SK-N-SH (cell line): ENCODE results near the gene CTBS. TPM values are rescaled to one million over a fixed set of nuclear protein-coding genes. Genes with fewer than 3 reads are reported as not detected.
A peak's percentile ranks its signal among the peaks of the same experiment; 100 is the strongest.
"Not testable (repeated sequence)": the region's sequence is repeated elsewhere in the genome, so short reads cannot be mapped to it uniquely, and the experiment has no call there.

Experiments
- CTCF ChIA-PET: fragments of 300-600, 350-600 bp; formaldehyde crosslinking; extraction: SDS; loops from one replicate; lab custom pipeline; 2021; lab: Yijun Ruan, JAX
- POLR2A ChIA-PET: fragments of 350-600 bp; sonication (Branson Sonifier 250); formaldehyde crosslinking; extraction: SDS; loops from one replicate; lab custom pipeline; 2020; ENCODE audit warnings: antibody characterized with exemption, inconsistent platforms; lab: Yijun Ruan, JAX
- DNase-seq: peaks from one replicate; pipeline ENCODE4 v3.0.0; 2012
- H2AFZ ChIP-seq: fragments of 200-600 bp; sonication (generic); 2 replicates; pipeline ENCODE4 v1.8.1; 2016; ENCODE audit warnings: antibody characterized with exemption, mild to moderate bottlenecking, low read depth
- H3F3A ChIP-seq: fragments of 200-600 bp; sonication (generic); replicated peaks from 2 replicates; pipeline ENCODE3; 2016; ENCODE audit warnings: antibody characterized with exemption, mild to moderate bottlenecking; ENCODE audit not compliant: insufficient read depth
- H3K27ac ChIP-seq, 2 experiments: fragments of 200-500 bp in 1 of 2; fragments of 200-600 bp in 1 of 2; sonication (Bioruptor generic) in 1 of 2; sonication (generic), shearing (Covaris generic) in 1 of 2; 2 replicates each; pipeline versions ENCODE4 v1.5.1 to v1.6.1; 2014 to 2016; ENCODE audit warnings: low read depth in 2 of 2, inconsistent platforms in 1 of 2, low read length in 1 of 2, mild to moderate bottlenecking in 1 of 2, mixed read lengths in 1 of 2
- H3K27me3 ChIP-seq: fragments of 200-600 bp; sonication (generic), shearing (Covaris generic); 2 replicates; pipeline ENCODE4 v1.6.1; 2016; ENCODE audit warnings: mixed run types; ENCODE audit not compliant: insufficient read depth
- H3K36me3 ChIP-seq, 2 experiments: fragments of 200-500 bp in 1 of 2; fragments of 200-600 bp in 1 of 2; sonication (Bioruptor generic) in 1 of 2; sonication (generic) in 1 of 2; replicated peaks in 1 of 2; 2 replicates each; pipeline versions ENCODE3 to v1.5.1; 2014 to 2016; ENCODE audit warnings: low read length in 1 of 2, mild to moderate bottlenecking in 1 of 2; ENCODE audit not compliant: insufficient read depth in 2 of 2, control insufficient read depth in 1 of 2
- H3K4me1 ChIP-seq, 2 experiments: fragments of 200-500 bp in 1 of 2; fragments of 200-600 bp in 1 of 2; sonication (Bioruptor generic) in 1 of 2; sonication (generic), shearing (Covaris generic) in 1 of 2; 2 replicates each; pipeline versions ENCODE4 v1.5.1 to v1.6.1; 2014 to 2016; ENCODE audit warnings: low read depth in 1 of 2, low read length in 1 of 2, mixed run types in 1 of 2; ENCODE audit not compliant: insufficient read depth in 2 of 2, control insufficient read depth in 1 of 2
- H3K4me2 ChIP-seq: fragments of 200-600 bp; sonication (generic), shearing (Covaris generic); 2 replicates; pipeline ENCODE4 v1.6.1; 2017; ENCODE audit warnings: mixed run types
- H3K4me3 ChIP-seq, 2 experiments: fragments of 200-500 bp in 1 of 2; fragments of 200-600 bp in 1 of 2; sonication (Bioruptor generic) in 1 of 2; sonication (generic), shearing (Covaris generic) in 1 of 2; 2 replicates each; pipeline versions ENCODE4 v1.5.1 to v1.8.1; 2014 to 2016; ENCODE audit warnings: low read depth in 2 of 2, inconsistent platforms in 1 of 2, low read length in 1 of 2, mild to moderate bottlenecking in 1 of 2, mixed read lengths in 1 of 2, moderate library complexity in 1 of 2
- H3K79me2 ChIP-seq: fragments of 200-600 bp; sonication (generic); 2 replicates; pipeline ENCODE4 v1.8.1; 2017; ENCODE audit warnings: mild to moderate bottlenecking; ENCODE audit not compliant: insufficient read depth
- H3K9ac ChIP-seq: fragments of 200-600 bp; sonication (generic); 2 replicates; pipeline ENCODE4 v1.6.1; 2017; ENCODE audit warnings: mixed run types
- H3K9me2 ChIP-seq: fragments of 200-600 bp; sonication (generic); 2 replicates; pipeline ENCODE4 v1.6.1; 2017; ENCODE audit warnings: mixed run types
- H3K9me3 ChIP-seq: fragments of 200-600 bp; sonication (generic); 2 replicates; pipeline ENCODE4 v1.6.1; 2017; ENCODE audit warnings: mixed run types, mild to moderate bottlenecking, moderate library complexity
- H4K20me1 ChIP-seq: fragments of 200-600 bp; sonication (generic); 2 replicates; pipeline ENCODE4 v1.6.1; 2017; ENCODE audit warnings: mild to moderate bottlenecking, mixed run types; ENCODE audit not compliant: insufficient read depth
- EZH2phosphoT487 ChIP-seq: fragments of 200-600 bp; sonication (generic); IDR thresholded peaks from 2 replicates; pipeline ENCODE4 v1.6.1; 2017; ENCODE audit warnings: low read depth, mixed run types, mild to moderate bottlenecking, antibody characterized with exemption, moderate library complexity, borderline replicate concordance
- FOSL2 ChIP-seq: IDR thresholded peaks from 2 replicates; pipeline ENCODE4 v1.4.0; 2012; ENCODE audit warnings: low read depth, mild to moderate bottlenecking, moderate library complexity, borderline replicate concordance
- GABPA ChIP-seq: IDR thresholded peaks from 2 replicates; pipeline ENCODE4 v1.4.0; 2012; ENCODE audit warnings: low read depth, mild to moderate bottlenecking
- MEF2A ChIP-seq: IDR thresholded peaks from 2 replicates; pipeline ENCODE4 v1.4.0; 2012; ENCODE audit warnings: low read depth, borderline replicate concordance
- RCOR1 ChIP-seq: fragments of 150-350 bp; IDR thresholded peaks from 2 replicates; pipeline ENCODE4 v1.6.1; 2017; ENCODE audit warnings: antibody characterized with exemption, low read length
- RFX5 ChIP-seq: IDR thresholded peaks from 2 replicates; pipeline ENCODE4 v1.6.1; 2012; ENCODE audit warnings: mild to moderate bottlenecking, improper control_type of control experiment, low read length
- TEAD4 ChIP-seq: IDR thresholded peaks from 2 replicates; pipeline ENCODE4 v1.4.0; 2012; ENCODE audit warnings: mild to moderate bottlenecking, borderline replicate concordance; ENCODE audit not compliant: insufficient read depth
- WGBS: methylation state at CpG from one replicate; pipeline ENCODE4 v1.1.6; 2017; ENCODE audit warnings: low lambda C conversion rate; 5-methylcytosine and 5-hydroxymethylcytosine counted together
- polyA plus RNA-seq, 3 experiments: library from polyadenylated mRNA; depleted of rRNA; stranded (reverse); fragments of >200 nt; gene quantifications; 2 replicates each; pipeline ENCODE4 v1.2.3, GENCODE V29; 2012
- TF ChIP-seq, protein P1 (sequence below): fragments of 150-350 bp; IDR thresholded peaks from 2 replicates; pipeline ENCODE4 v1.6.1; 2016; ENCODE audit warnings: mild to moderate bottlenecking, low read depth, low read length
- TF ChIP-seq, protein P2 (sequence below): IDR thresholded peaks from 2 replicates; pipeline ENCODE4 v1.4.0; 2012; ENCODE audit warnings: low read depth, borderline replicate concordance

Gene CTBS
- polyA plus RNA-seq, 1 of the 3 experiments (the other 2 are of a cell fraction): 16.6 TPM

DNA sequence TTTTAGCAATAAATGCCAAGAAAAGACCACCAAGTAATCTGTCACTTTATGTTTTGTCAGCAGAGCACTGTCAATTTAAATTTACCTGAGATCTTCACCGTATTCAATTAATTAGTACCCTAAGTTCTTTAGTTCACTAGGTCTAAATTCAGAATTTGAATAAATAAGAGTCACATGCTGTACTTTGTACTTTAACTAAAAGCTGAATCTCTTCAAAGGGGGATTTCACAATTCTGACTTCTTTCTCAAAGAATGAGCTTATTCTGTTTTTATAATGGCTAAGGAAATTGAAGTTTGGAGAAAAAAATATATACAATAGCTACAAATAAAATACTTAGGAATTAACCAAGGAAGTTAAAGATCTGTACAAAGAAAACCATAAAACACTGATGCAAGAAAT is 65.7 kb downstream of the CTBS start:
- no peak for TF ChIP-seq RCOR1
- no peak for TF ChIP-seq MEF2A
- TF ChIP-seq, protein P1, sequence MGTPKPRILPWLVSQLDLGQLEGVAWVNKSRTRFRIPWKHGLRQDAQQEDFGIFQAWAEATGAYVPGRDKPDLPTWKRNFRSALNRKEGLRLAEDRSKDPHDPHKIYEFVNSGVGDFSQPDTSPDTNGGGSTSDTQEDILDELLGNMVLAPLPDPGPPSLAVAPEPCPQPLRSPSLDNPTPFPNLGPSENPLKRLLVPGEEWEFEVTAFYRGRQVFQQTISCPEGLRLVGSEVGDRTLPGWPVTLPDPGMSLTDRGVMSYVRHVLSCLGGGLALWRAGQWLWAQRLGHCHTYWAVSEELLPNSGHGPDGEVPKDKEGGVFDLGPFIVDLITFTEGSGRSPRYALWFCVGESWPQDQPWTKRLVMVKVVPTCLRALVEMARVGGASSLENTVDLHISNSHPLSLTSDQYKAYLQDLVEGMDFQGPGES: no peak
- TF ChIP-seq TEAD4: no peak
- TF ChIP-seq, protein P2, sequence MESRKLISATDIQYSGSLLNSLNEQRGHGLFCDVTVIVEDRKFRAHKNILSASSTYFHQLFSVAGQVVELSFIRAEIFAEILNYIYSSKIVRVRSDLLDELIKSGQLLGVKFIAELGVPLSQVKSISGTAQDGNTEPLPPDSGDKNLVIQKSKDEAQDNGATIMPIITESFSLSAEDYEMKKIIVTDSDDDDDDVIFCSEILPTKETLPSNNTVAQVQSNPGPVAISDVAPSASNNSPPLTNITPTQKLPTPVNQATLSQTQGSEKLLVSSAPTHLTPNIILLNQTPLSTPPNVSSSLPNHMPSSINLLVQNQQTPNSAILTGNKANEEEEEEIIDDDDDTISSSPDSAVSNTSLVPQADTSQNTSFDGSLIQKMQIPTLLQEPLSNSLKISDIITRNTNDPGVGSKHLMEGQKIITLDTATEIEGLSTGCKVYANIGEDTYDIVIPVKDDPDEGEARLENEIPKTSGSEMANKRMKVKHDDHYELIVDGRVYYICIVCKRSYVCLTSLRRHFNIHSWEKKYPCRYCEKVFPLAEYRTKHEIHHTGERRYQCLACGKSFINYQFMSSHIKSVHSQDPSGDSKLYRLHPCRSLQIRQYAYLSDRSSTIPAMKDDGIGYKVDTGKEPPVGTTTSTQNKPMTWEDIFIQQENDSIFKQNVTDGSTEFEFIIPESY: no peak
- TF ChIP-seq RFX5: no peak
- no peak for TF ChIP-seq EZH2phosphoT487
- no peak for TF ChIP-seq FOSL2
- TF ChIP-seq GABPA: no peak
- Histone ChIP-seq H3K9ac (no peak overlapping the region), H3K27me3 (no peaks in the 10 kb centered on the region), H3K36me3 (peaks cover 0 to 6% of the 10 kb centered on the region in 2 experiments), H2AFZ (no peak overlapping the region), H3K4me3 (no peak overlapping the region), H3K9me2 (no peaks in the 10 kb centered on the region), H3K79me2 (peaks cover 36% of the 10 kb centered on the region), H3K27ac (no peak overlapping the region), H3F3A (peaks cover 7% of the 10 kb centered on the region), H3K4me1 (peaks cover 5 to 12% of the 10 kb centered on the region in 2 experiments; a peak in 3 of 4 replicates), H4K20me1 (peaks cover 17% of the 10 kb centered on the region), H3K9me3 (0 out of 2 replicates have a peak, but pooled peaks cover 8% of the 10 kb centered on the region), H3K4me2 (no peak overlapping the region)
- WGBS: 100% methylated on average over 1 of the region's 1 CpG
- ChIA-PET CTCF (no interaction called here), POLR2A (no interaction called here)
- DNase-seq: no peak

DNA sequence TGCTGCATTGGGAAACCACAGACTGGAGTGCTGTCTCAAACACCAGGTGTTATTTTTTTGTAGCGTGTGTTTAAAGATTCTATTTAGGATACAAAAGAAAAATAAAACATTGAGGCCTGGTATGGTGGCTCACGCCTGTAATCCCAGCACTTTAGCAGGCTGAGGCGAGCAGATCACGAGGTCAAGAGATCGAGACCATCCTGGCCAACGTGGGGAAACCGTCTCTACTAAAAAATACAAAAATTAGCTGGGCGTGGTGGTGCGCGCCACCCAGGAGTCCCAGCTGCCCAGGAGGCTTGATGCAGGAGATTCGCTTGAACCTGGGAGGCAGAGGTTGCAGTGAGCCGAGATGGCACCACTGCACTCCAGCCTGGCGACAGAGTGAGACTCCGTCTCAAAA is 66.4 kb downstream of the CTBS start:
- H3K27ac ChIP-seq, H3K9me3 ChIP-seq, DNase-seq, H2AFZ ChIP-seq, H3K27me3 ChIP-seq, H3F3A ChIP-seq, H3K9me2 ChIP-seq, POLR2A ChIA-PET, H3K4me3 ChIP-seq, H3K36me3 ChIP-seq, H3K9ac ChIP-seq: not testable (repeated sequence)
- CTCF ChIA-PET: interaction anchor here (0.7 kb wide), 1 partner anchor 16 kb away, joined by 3 read pairs; no protein-coding TSS in a partner anchor
- WGBS: 96% methylated on average over 14 of the region's 14 CpGs
- Histone ChIP-seq H3K4me2 (0 out of 2 replicates have a peak overlapping the region, but pooled peaks have one; percentile 86), H3K4me1 (peaks cover 8 to 18% of the 10 kb centered on the region in 2 experiments; a peak in 3 of 4 replicates), H3K79me2 (peaks cover 43% of the 10 kb centered on the region), H4K20me1 (peaks cover 23% of the 10 kb centered on the region)
